Body of pancreas (tissue), 4 donors: ENCODE data around the gene C9orf57. TPM values are rescaled to one million over a fixed set of nuclear protein-coding genes. Genes with fewer than 3 reads are reported as not detected.

Experiments used
- ATAC-seq: fragments of 150-250 bp; one replicate; pipeline ENCODE4 v1.9.1; 2016
- DNase-seq, 4 donors: peaks; one replicate each; pipeline ENCODE4 v3.0.0-alpha.2; 2019
- H3K27ac ChIP-seq, 4 donors: fragments of 200-600 bp; sonication (generic); 1 replicate in 3 of 4; 2 replicates in 1 of 4; pipeline versions ENCODE4 v1.5.1 to v1.6.1; 2016 to 2019; ENCODE audit warnings: mild to moderate bottlenecking in 1 of 4, mixed read lengths in 1 of 4, moderate library complexity in 1 of 4
- H3K27me3 ChIP-seq, 2 donors: fragments of 200-600 bp; sonication (generic); one replicate each; pipeline ENCODE4 v1.6.0; 2016; ENCODE audit warnings: mild to moderate bottlenecking in 1 of 2
- H3K36me3 ChIP-seq, 2 donors: fragments of 200-600 bp; sonication (generic); replicated peaks in 1 of 2; 2 replicates each; pipeline ENCODE4 v1.5.1; 2016; ENCODE audit warnings: low read depth in 2 of 2; ENCODE audit not compliant: insufficient read depth in 1 of 2
- H3K4me1 ChIP-seq: fragments of 200-600 bp; sonication (generic); one replicate; pipeline ENCODE4 v1.6.0; 2016
- H3K4me3 ChIP-seq, 2 donors: fragments of 200-600 bp; sonication (generic); 1 replicate in 1 of 2; 2 replicates in 1 of 2; pipeline ENCODE4 v1.5.1; 2016 to 2019
- H3K9me3 ChIP-seq, 3 donors: fragments of 200-600 bp; sonication (generic); 1 replicate in 2 of 3; 2 replicates in 1 of 3; pipeline ENCODE4 v1.5.1; 2016
- POLR2A ChIP-seq, 3 donors: fragments of 450-650 bp; IDR thresholded peaks; one replicate each; pipeline ENCODE4 v1.6.1; 2016; ENCODE audit warnings: antibody characterized with exemption in 3 of 3, mild to moderate bottlenecking in 2 of 3
- WGBS, 2 donors: methylation state at CpG; one replicate each; pipeline ENCODE4 v1.1.5; 2017; 5-methylcytosine and 5-hydroxymethylcytosine counted together
- intact Hi-C: fragments of 100-400 bp; cut with DNase I; formaldehyde crosslinking; loops from one replicate; pipeline ENCODE4 v1.15.1; 2023
- total RNA-seq, 2 donors: library from RNA; depleted of rRNA; stranded (reverse); fragments of >200 nt; gene quantifications; one replicate each; pipeline ENCODE4 v1.1.0, GENCODE V29; 2016
- TF ChIP-seq, protein P1 (sequence below), 7 experiments: fragments of 450-650 bp in 4 of 7; fragments of 200-600 bp in 3 of 7; sonication (generic) in 3 of 7; IDR thresholded peaks; one replicate each; pipeline ENCODE4 v1.5.1; 2016 to 2019; ENCODE audit warnings: antibody characterized with exemption in 7 of 7

The C9orf57 gene
- total RNA-seq, 2 donors from 2014 or later = not detected

DNA sequence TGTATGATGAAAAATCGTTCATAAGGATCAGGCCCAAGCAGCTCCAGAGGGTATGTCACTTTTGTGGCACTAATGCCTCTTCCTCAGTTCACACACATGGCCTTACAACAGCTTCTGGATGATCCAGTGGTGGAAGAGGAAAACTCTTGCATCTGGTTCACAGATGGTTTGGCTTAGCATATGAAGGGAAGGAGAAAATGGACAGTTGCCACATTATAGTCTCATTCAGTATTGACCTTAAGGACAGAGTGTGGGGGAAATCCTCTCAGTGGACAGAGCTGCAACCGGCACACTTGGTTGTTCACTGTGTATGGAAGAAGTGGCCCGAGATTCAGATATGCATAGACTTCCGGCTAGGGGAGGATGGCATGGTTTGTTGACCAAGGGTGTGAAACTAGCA, 22.8 kb downstream of the C9orf57 start:
- ATAC-seq (no peak), DNase-seq (no peak)
- TF ChIP-seq POLR2A (IDR thresholded peaks at IDR 0.05) = no peak
- TF ChIP-seq, protein P1, sequence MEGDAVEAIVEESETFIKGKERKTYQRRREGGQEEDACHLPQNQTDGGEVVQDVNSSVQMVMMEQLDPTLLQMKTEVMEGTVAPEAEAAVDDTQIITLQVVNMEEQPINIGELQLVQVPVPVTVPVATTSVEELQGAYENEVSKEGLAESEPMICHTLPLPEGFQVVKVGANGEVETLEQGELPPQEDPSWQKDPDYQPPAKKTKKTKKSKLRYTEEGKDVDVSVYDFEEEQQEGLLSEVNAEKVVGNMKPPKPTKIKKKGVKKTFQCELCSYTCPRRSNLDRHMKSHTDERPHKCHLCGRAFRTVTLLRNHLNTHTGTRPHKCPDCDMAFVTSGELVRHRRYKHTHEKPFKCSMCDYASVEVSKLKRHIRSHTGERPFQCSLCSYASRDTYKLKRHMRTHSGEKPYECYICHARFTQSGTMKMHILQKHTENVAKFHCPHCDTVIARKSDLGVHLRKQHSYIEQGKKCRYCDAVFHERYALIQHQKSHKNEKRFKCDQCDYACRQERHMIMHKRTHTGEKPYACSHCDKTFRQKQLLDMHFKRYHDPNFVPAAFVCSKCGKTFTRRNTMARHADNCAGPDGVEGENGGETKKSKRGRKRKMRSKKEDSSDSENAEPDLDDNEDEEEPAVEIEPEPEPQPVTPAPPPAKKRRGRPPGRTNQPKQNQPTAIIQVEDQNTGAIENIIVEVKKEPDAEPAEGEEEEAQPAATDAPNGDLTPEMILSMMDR (IDR thresholded peaks at IDR 0.05) = no peak
- H3K27me3 ChIP-seq = no peaks in the 10 kb centered on the region
- H3K9me3 ChIP-seq = no peaks in the 10 kb centered on the region
- H3K27ac ChIP-seq = no peak overlapping the region
- H3K36me3 ChIP-seq = no peaks in the 10 kb centered on the region
- intact Hi-C loops = loop anchor here (5.0 to 10.0 kb wide), 2 partner anchors 240 to 777 kb away; no protein-coding TSS in a partner anchor
- no peaks in the 10 kb centered on the region for H3K4me1 ChIP-seq
- WGBS, 2 donors = 44 to 54% methylated on average over 4 of the region's 4 CpGs
- H3K4me3 ChIP-seq = no peak overlapping the region

DNA sequence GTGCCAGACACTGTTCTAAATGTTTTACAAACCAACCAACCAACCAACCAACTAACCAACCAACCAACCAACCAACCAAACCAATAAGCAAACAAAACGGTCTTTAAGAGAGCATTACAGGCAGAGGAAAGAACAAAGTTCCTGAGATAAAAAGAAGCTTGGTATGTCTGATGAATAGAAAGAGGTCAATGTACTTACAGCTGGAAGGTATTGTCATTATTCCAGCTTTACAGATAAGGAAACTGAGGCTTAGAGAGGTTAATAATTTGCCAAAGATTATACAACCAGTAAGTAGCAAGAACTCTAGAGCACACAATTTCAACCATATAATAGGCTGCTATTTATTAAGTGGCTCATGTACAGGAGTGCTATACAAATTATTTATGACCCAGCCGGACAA, 29.6 kb downstream of the C9orf57 start:
- intact Hi-C loops = loop anchor here (10.0 kb wide), 1 partner anchor 784 kb away; no protein-coding TSS in a partner anchor
- TF ChIP-seq, protein P1 (IDR thresholded peaks at IDR 0.05) = no peak
- TF ChIP-seq POLR2A (IDR thresholded peaks at IDR 0.05) = no peak
- Histone ChIP-seq H3K9me3 (no peaks in the 10 kb centered on the region), H3K4me3 (no peak overlapping the region), H3K27ac (no peak overlapping the region), H3K27me3 (no peaks in the 10 kb centered on the region), H3K4me1 (no peaks in the 10 kb centered on the region), H3K36me3 (no peaks in the 10 kb centered on the region)
- 76 to 77% methylated on average over 2 of the region's 2 CpGs for WGBS, 2 donors
- DNase-seq (no peak), ATAC-seq (no peak)

DNA sequence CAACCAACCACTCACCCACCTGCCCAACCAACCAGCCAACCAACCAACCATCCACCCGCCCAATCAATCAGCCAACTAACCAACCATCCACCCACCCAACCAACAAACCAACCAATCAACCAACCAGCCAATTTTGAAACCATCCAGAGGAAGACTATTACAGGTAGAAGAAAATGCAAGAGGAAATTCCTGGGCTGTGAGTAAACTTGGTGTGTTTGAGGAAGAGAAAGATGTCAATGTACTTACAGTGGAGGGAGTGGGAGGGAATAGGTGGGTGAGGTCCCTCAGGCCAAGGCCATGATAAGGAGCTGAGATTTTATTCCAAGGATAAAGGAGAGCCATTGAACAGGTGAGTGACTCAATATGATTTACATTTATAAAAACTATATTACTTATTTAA, 30.4 kb downstream of the C9orf57 start:
- WGBS, 2 donors = 55 to 56% methylated on average over 1 of the region's 1 CpG
- H3K27ac ChIP-seq = no peak overlapping the region
- no peak overlapping the region for H3K4me3 ChIP-seq
- intact Hi-C loops = loop anchor here (10.0 kb wide), 1 partner anchor 785 kb away; no protein-coding TSS in a partner anchor
- TF ChIP-seq, protein P1 (IDR thresholded peaks at IDR 0.05) = no peak
- no peak for TF ChIP-seq POLR2A (IDR thresholded peaks at IDR 0.05)
- H3K27me3 ChIP-seq = no peaks in the 10 kb centered on the region
- H3K36me3 ChIP-seq = no peaks in the 10 kb centered on the region
- DNase-seq = no peak
- no peaks in the 10 kb centered on the region for H3K9me3 ChIP-seq
- no peaks in the 10 kb centered on the region for H3K4me1 ChIP-seq
- ATAC-seq = no peak

DNA sequence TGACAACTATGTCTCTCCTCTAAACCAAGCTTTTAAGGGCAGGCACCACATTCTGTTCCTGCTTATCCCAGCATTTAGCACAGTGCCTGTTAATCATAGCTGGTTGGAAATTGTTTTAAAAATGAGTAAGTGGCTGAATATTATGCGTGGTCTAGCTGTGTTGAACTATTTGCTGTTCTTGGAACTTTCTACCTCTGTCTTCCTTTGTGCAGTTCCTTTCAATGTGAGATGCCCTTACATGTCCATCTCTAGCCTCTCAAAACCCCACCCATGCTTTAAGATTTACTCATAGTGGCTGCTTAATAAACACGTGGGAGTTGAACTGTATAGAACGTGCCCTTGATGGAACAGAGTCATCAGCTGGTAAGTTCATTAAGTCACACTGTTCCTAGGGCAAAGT, 34.5 kb downstream of the C9orf57 start:
- DNase-seq (no peak), ATAC-seq (no peak)
- H3K36me3 ChIP-seq = no peaks in the 10 kb centered on the region
- no peak overlapping the region for H3K4me3 ChIP-seq
- no peaks in the 10 kb centered on the region for H3K9me3 ChIP-seq
- intact Hi-C loops = no loop called here
- H3K27ac ChIP-seq = no peak overlapping the region
- WGBS, 2 donors = 46 to 51% methylated on average over 3 of the region's 3 CpGs
- TF ChIP-seq POLR2A (IDR thresholded peaks at IDR 0.05) = no peak
- TF ChIP-seq, protein P1 (IDR thresholded peaks at IDR 0.05) = no peak
- no peaks in the 10 kb centered on the region for H3K27me3 ChIP-seq
- no peaks in the 10 kb centered on the region for H3K4me1 ChIP-seq

DNA sequence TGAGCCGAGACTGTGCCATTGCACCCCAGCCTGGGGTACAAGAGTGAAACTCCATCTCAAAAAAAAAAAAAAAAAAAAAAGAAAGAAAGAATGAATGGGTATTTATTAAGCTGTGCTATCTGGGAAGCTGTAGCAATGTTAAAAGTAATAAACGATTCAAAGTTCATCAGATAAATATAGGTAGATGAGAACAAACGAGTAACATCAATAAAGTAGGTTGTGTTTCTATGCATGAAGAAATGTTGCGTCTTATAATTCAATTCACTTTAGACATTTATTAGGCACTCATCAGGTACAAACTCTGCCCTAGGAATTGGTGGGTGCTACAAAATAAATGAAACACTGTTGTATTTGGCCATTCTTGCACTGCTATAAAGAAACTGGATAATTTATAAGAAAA, 36.8 kb downstream of the C9orf57 start:
- 76% methylated on average over 4 of the region's 4 CpGs for WGBS, 2 donors
- intact Hi-C loops = loop anchor here (5.0 kb wide), 1 partner anchor 216 kb away; no protein-coding TSS in a partner anchor

More for the DNA sequence above, 36.8 kb downstream of the C9orf57 start:
- DNase-seq = no peak
- no peaks in the 10 kb centered on the region for H3K4me1 ChIP-seq
- ATAC-seq = no peak
- no peak for TF ChIP-seq POLR2A (IDR thresholded peaks at IDR 0.05)
- TF ChIP-seq, protein P1 (IDR thresholded peaks at IDR 0.05) = no peak
- H3K27me3 ChIP-seq = no peaks in the 10 kb centered on the region
- no peak overlapping the region for H3K4me3 ChIP-seq
- H3K9me3 ChIP-seq = no peaks in the 10 kb centered on the region
- no peak overlapping the region for H3K27ac ChIP-seq
- no peaks in the 10 kb centered on the region for H3K36me3 ChIP-seq
